HG02642 (cell line): ENCODE measurements around the gene ZDHHC3.

Experiments used
- ATAC-seq: cut with Tn5 transposase; IDR thresholded peaks from one replicate; pipeline ENCODE4 v1.9.1; 2021; ENCODE audit warnings: mild to moderate bottlenecking; ENCODE audit not compliant: unreplicated experiment, poor library complexity

ZDHHC3 gene

GRCh38 chr3:44903751-44904150, 72.2 kb downstream of the ZDHHC3 start:
- ATAC-seq, result no peak

- no peak for ATAC-seq
These were observed 72.7 kb downstream of the ZDHHC3 start for GRCh38 chr3:44903314-44903713.

GRCh38 chr3:44902628-44903027, 73.3 kb downstream of the ZDHHC3 start:
- no peak for ATAC-seq

GRCh38 chr3:44899683-44900367, 76.1 kb downstream of the ZDHHC3 start:
- no peak for ATAC-seq

GRCh38 chr3:44896440-44896839, 79.5 kb downstream of the ZDHHC3 start:
- no peak for ATAC-seq

GRCh38 chr3:44894485-44894884, 81.5 kb downstream of the ZDHHC3 start:
- no peak for ATAC-seq

GRCh38 chr3:44893097-44893496, 82.9 kb downstream of the ZDHHC3 start:
- no peak for ATAC-seq

- ATAC-seq, result no peak
These were observed 83.3 kb downstream of the ZDHHC3 start for GRCh38 chr3:44892689-44893088.

- no peak for ATAC-seq
These were observed 85.1 kb downstream of the ZDHHC3 start for GRCh38 chr3:44890852-44891251.

- no peak for ATAC-seq
These were observed 85.7 kb downstream of the ZDHHC3 start for GRCh38 chr3:44890258-44890657.

GRCh38 chr3:44887101-44887500, 88.9 kb downstream of the ZDHHC3 start:
- ATAC-seq, result no peak

- ATAC-seq, result no peak
These were observed 89.4 kb downstream of the ZDHHC3 start for GRCh38 chr3:44886561-44886960.

GRCh38 chr3:44885618-44886017, 90.4 kb downstream of the ZDHHC3 start:
- ATAC-seq, result no peak

- no peak for ATAC-seq
These were observed 92.0 kb downstream of the ZDHHC3 start for GRCh38 chr3:44883999-44884431.

- no peak for ATAC-seq
These were observed 92.6 kb downstream of the ZDHHC3 start for GRCh38 chr3:44883213-44883955.

- no peak for ATAC-seq
These were observed 95.7 kb downstream of the ZDHHC3 start for GRCh38 chr3:44880284-44880683.

- ATAC-seq, result no peak
These were observed 98.6 kb downstream of the ZDHHC3 start for GRCh38 chr3:44877333-44877732.

- ATAC-seq, result no peak
These were observed 100.4 kb downstream of the ZDHHC3 start for GRCh38 chr3:44875596-44875995.
